ENCODE results near the gene CHL1. TPM values are rescaled to one million over a fixed set of nuclear protein-coding genes. Genes with fewer than 3 reads are reported as not detected.

The CHL1 gene
- total RNA-seq, 1 donor from 2014 or later = 0.45 TPM

- ATAC-seq (no peak), DNase-seq (ENCODE audit: low spot score) (no peak)
Observed at GRCh38 chr3:277873-278272, 81.3 kb downstream of the CHL1 start.

DNA sequence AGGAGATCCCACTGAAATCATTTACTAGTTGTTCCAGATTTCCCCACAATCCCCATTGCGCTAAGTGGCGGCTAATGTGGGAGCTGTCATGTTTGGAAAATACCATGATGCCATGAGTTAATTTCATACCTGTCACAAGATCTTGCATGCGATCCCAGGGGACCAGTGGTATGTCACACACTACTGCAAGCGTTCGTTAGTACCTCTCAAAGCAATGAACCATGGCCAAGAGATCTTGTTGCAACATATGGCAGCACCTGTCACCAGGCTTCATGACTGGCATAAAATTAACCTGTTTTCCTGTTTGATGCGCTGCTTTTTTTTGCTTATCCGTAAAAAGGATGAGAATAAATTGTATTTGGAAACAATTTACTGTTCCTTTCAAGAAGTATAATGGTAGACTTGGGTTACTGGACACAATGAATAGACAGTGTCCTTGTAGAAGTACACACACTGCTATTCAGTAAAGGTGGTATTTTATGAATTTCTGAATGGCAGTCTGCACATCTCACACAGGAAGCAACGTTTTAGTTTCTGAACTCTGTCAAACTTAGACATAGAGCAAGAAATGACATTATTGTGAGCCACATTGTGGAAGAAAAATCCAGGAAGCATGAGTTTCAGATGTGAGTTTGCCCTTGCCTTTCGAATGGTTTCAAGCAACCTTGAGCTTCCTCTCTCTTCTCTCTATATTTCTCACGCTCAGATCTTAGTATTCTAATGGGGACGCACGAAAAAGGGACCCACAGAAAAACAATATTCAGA, 81.9 kb downstream of the CHL1 start:
- ATAC-seq = no peak
- no peak for DNase-seq (ENCODE audit: low spot score)

- DNase-seq (ENCODE audit: low spot score) (no peak), ATAC-seq (no peak)
Observed at GRCh38 chr3:279325-279724, 82.8 kb downstream of the CHL1 start.

GRCh38 chr3:280681-281080, 84.1 kb downstream of the CHL1 start:
- ATAC-seq = no peak

GRCh38 chr3:284322-284721, 87.8 kb downstream of the CHL1 start:
- DNase-seq (ENCODE audit: low spot score) (no peak), ATAC-seq (no peak)

More at GRCh38 chr3:280681-281080, 84.1 kb downstream of the CHL1 start:
- no peak for DNase-seq (ENCODE audit: low spot score)

DNA sequence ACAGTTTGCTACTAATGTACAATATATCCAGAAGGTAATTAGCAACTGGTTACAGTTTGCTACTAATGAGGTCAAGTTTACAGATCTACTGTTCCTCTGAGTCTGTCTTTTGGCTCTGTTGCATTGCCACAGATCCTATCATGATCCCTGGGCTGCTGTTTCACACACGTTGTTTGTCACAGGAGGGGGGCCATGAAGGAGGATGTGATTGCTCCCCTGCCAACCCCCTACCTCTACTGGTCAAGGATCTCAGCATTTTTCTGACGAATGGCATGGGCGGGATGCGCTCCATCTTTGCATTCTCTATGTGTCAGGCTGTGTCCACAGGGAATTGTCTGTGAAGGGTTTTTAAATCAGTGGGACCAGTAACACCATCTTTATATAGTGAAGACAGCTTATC, 91.9 kb downstream of the CHL1 start:
- DNase-seq (ENCODE audit: low spot score) (no peak), ATAC-seq (no peak)

GRCh38 chr3:291028-291427, 94.5 kb downstream of the CHL1 start:
- ATAC-seq (no peak), DNase-seq (ENCODE audit: low spot score) (no peak)

DNA sequence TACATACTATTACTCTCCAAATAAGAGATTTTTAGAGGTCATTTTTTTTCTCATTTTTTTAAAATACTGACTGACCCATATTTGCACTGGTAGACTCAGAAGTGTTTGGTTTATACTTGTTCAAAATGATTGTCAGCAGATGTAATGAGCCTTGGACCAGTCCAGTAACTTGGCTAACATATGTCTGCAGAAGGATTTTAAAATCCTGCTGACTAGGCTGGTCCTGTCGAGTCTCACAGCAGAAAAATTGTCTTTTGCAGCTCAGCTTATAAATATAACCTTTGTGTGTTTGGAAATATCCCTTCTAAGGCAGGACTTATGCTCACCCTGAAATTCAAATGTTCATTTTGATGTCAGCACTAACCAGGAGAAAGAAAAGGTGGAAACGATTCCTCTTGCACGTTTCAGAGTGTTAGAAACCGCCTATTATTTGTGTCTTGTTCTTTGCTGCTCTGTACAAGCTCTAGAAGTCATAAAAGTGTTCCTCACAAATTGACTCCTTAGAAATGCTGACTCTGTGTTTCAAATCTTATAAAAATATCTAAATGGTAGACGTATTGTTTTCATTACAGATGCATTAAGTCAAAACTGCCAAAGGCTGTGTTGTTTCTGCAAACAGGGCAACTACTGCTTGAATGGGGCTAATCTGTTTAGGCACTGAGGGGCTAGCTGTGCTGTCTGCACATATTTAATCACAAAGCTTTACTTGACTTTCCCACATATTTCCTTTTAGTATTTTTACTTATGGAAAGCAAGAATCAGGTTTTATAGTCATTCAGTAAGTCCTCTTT, 95.3 kb downstream of the CHL1 start:
- ATAC-seq = no peak

GRCh38 chr3:294096-294495, 97.5 kb downstream of the CHL1 start:
- no peak for DNase-seq (ENCODE audit: low spot score)
- no peak for ATAC-seq

More for the DNA sequence above, 95.3 kb downstream of the CHL1 start:
- no peak for DNase-seq (ENCODE audit: low spot score)

GRCh38 chr3:294581-294980, 98.0 kb downstream of the CHL1 start:
- no peak for ATAC-seq
- DNase-seq (ENCODE audit: low spot score) = no peak

DNA sequence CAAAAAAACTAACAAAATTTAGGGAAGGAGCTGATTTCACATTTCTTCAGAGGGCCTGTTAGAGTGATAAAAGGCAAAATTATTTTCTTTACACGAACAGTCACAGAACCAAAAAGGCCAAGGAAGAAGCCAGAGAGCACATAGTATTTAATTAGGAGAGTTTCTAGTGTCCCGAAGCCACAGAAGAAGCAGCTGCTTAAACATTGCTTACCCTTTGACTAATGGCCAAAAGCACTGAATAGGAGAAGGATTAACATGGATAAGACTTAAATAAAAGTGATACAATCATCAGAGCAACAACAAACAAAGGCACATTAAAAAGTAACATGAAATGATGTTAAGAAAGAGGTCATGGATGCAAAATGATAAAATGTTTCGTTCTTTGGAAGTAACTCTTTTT, 98.6 kb downstream of the CHL1 start:
- no peak for ATAC-seq
- no peak for DNase-seq (ENCODE audit: low spot score)

GRCh38 chr3:297585-297984, 101.0 kb downstream of the CHL1 start:
- DNase-seq (ENCODE audit: low spot score) = no peak
- no peak for ATAC-seq

GRCh38 chr3:299590-300301, 103.2 kb downstream of the CHL1 start:
- DNase-seq (ENCODE audit: low spot score) (no peak), ATAC-seq (no peak)

DNA sequence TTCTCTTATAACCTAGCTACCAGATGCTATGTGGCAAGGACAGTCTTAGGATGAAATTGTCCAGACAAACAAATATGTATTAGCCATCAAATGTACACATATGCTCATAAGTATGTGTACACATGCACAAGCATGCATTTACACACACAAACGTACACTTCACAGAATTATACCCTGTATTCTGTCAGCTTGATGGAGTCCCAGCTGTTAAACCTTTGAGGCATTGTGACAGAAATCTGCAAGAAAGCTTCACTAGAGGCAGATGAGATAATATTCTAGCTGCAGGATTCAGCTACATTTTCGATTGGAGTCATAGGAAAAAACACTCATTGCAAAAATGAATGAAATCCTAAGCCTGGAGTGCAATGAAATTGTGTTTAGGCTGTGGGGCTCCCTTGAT, 110.6 kb downstream of the CHL1 start:
- no peak for DNase-seq (ENCODE audit: low spot score)
- no peak for ATAC-seq

DNA sequence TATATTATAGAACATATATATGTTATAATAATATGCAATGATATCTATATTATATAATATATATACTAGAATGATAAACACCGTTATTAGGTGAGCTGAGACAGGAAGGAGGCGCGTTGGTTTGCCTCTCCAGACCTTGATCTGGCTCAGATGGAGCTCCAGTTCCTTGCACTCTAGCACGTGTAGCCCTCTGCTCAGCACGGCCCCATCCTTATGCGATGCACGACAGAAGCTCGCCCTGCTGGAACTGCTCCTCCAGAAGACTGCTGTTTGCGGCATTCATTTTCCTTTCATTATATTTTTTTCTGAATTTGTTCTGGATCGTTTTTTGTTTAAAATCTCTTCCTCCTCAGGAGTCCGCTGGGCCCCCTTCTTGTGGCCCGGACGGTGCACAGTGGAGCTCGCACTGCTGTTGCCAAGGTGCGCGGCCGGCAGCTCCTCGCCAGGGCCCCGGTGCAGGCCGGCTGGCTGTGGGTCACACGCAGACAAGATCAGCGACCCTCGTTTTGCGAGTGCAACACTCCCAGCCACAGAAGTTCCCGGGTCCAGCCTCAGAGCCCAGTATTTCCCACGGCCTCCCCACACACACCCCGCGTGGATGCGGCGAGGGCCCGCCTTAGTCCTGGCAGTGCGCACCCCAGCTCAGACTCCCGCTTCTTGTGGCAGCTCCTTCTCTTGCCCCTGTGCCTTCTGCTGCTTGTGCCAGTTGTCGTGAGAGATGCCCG, 112.2 kb downstream of the CHL1 start:
- no peak for ATAC-seq
- no peak for DNase-seq (ENCODE audit: low spot score)

DNA sequence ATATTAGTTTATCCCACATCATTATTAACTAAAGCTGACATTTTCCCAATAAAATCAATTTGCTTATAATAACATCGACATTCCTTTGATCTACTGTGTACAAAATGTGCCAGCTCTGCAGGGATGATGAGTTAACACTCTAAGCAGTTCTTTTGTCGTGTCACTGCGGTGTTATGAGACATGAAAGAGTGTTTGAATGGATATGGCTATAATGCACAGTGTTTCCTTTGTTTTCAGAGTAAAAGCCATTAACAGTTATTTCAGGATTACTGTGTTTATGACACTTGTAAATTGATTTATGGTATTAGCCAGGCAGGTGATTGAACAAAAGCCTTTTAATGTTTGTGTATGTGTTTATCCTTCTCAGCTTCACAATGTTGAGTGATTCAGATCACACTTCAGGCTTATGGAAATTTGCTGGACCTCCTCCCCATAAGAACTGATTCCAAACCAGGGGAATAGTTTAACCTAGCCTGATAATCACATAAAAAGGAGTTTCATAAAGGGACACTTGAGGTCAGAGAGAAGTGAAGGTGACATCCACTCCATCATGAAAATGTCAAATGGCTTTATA, 115.7 kb downstream of the CHL1 start:
- DNase-seq (ENCODE audit: low spot score) = no peak
- ATAC-seq = no peak

DNA sequence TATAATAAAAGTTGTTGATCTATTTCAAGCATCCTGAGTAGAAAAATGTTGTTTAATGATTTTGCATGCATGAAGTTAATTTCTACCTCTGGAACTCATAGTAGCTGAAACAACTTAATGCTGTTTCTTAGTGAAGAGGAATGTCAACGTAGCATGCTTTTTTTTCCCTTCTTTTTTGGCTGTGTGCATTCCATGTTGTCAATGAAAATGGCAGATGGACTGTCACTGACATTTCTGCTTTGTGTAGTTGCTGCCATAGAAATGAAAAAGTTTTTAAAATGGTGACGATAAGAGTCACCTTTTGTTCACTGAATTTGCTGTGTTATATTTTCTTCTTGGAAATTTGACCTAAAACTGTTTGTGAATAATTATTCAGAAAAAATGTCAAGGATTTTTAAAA, 116.3 kb downstream of the CHL1 start:
- no peak for DNase-seq (ENCODE audit: low spot score)
- no peak for ATAC-seq

- ATAC-seq = no peak
Observed at GRCh38 chr3:317012-317411, 120.4 kb downstream of the CHL1 start.

GRCh38 chr3:318903-319302, 122.3 kb downstream of the CHL1 start:
- ATAC-seq = no peak
- DNase-seq (ENCODE audit: low spot score) = no peak

More at GRCh38 chr3:317012-317411, 120.4 kb downstream of the CHL1 start:
- no peak for DNase-seq (ENCODE audit: low spot score)

DNA sequence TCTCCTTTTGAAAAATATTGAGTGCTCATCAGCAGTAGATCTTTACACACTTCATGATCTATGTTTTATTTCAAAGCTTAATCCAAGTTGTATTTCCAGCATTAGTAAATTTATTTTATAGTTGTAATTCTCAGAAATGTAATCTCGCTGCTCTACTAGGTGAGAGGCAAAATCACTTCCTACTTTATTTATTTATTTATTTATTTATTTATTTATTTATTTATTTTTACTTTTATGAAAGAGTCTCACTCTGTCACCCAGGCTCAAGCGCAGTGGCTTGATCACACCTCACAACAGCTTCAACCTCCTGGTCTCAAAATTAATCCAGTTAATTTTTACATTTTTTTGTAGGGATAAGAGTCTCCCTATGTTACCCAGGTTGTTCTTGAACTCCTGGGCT, 127.9 kb downstream of the CHL1 start:
- no peak for DNase-seq (ENCODE audit: low spot score)
- ATAC-seq = no peak

- no peak for DNase-seq (ENCODE audit: low spot score)
- no peak for ATAC-seq
Observed at GRCh38 chr3:325495-325894, 128.9 kb downstream of the CHL1 start.
